HepG2 (cell line): ENCODE measurements around the gene B3GNT9. TPM values are rescaled to one million over a fixed set of nuclear protein-coding genes. Genes with fewer than 3 reads are reported as not detected.

Experiments used
- FOXO1 ChIP-seq: sonication (generic); formaldehyde crosslinking; IDR thresholded peaks from 2 replicates; pipeline ENCODE4 v1.4.0; 2020; ENCODE audit warnings: missing genetic modification reagents
- MTA1 ChIP-seq: sonication (generic); formaldehyde crosslinking; IDR thresholded peaks from 2 replicates; pipeline ENCODE4 v1.4.0; 2020; ENCODE audit warnings: missing genetic modification reagents, mild to moderate bottlenecking, borderline replicate concordance
- POGK ChIP-seq: sonication (generic); formaldehyde crosslinking; conservative IDR thresholded peaks from 2 replicates; pipeline ENCODE4 v1.8.0; 2022; ENCODE audit warnings: mild to moderate bottlenecking, moderate library complexity, missing genetic modification reagents
- POLR2G ChIP-seq: fragments of 200-400 bp; formaldehyde crosslinking; IDR thresholded peaks from 2 replicates; pipeline ENCODE4 v1.6.1; 2018; ENCODE audit warnings: mild to moderate bottlenecking, low read depth, low read length, moderate library complexity
- SALL2 ChIP-seq: sonication (generic); formaldehyde crosslinking; IDR thresholded peaks from 2 replicates; pipeline ENCODE4 v1.8.1; 2023; ENCODE audit warnings: mild to moderate bottlenecking, missing genetic modification reagents, inconsistent platforms
- SKI ChIP-seq: fragments of 450-650 bp; IDR thresholded peaks from one replicate; pipeline ENCODE4 v1.6.1; 2018; ENCODE audit warnings: mild to moderate bottlenecking; ENCODE audit not compliant: partially characterized antibody
- STAG1 ChIP-seq: sonication (generic); formaldehyde crosslinking; IDR thresholded peaks from 2 replicates; pipeline ENCODE4 v1.4.0; 2020; ENCODE audit warnings: missing genetic modification reagents
- ZFP82 ChIP-seq: sonication (generic); formaldehyde crosslinking; IDR thresholded peaks from 2 replicates; pipeline ENCODE4 v1.5.1; 2020; ENCODE audit warnings: mild to moderate bottlenecking, missing genetic modification reagents, borderline replicate concordance
- ZFX ChIP-seq: sonication (generic); formaldehyde crosslinking; IDR thresholded peaks from 2 replicates; pipeline ENCODE4 v1.4.0; 2020; ENCODE audit warnings: mild to moderate bottlenecking, low read depth, missing genetic modification reagents, moderate library complexity
- ZFY ChIP-seq: sonication (generic); formaldehyde crosslinking; IDR thresholded peaks from 2 replicates; pipeline ENCODE4 v1.4.0; 2020; ENCODE audit warnings: missing genetic modification reagents
- ZNF331 ChIP-seq: sonication (generic); formaldehyde crosslinking; IDR thresholded peaks from 2 replicates; pipeline ENCODE4 v1.4.0; 2020; ENCODE audit warnings: missing genetic modification reagents
- ZNF530 ChIP-seq: sonication (generic); formaldehyde crosslinking; IDR thresholded peaks from 2 replicates; pipeline ENCODE4 v1.5.0; 2020; ENCODE audit warnings: low read depth, mild to moderate bottlenecking, missing genetic modification reagents
- ZZZ3 ChIP-seq: sonication (generic); formaldehyde crosslinking; IDR thresholded peaks from 2 replicates; pipeline ENCODE4 v1.4.0; 2020; ENCODE audit warnings: missing genetic modification reagents, mild to moderate bottlenecking, borderline replicate concordance
- polyA plus RNA-seq, 8 experiments: library from polyadenylated mRNA; depleted of rRNA in 3 of 8; stranded (reverse) in 7 of 8; unstranded in 1 of 8; fragments of >200 nt; fragmentation: Illumina TruSeq in 4 of 8; extraction: Trizol in 4 of 8; gene quantifications; 2 replicates each; pipeline versions ENCODE4 v1.2.1 to v1.2.3, GENCODE V29; 2011 to 2016; ENCODE audit warnings: low read depth in 4 of 8, missing spikeins in 1 of 8, mixed read lengths in 1 of 8; ENCODE audit not compliant: insufficient read depth in 1 of 8
- total RNA-seq, 5 experiments: library from RNA; depleted of rRNA; stranded (reverse); fragments of >200 nt; fragmentation: Illumina TruSeq; extraction: Trizol; gene quantifications; 2 replicates each; pipeline ENCODE4 v1.2.3, GENCODE V29; 2016; ENCODE audit warnings: low read depth in 1 of 5
- TF ChIP-seq, protein P1 (sequence below): sonication (generic); formaldehyde crosslinking; IDR thresholded peaks from one replicate; pipeline ENCODE4 v1.5.1; 2020; ENCODE audit warnings: mild to moderate bottlenecking, missing genetic modification reagents; ENCODE audit errors: not compliant biosample characterization
- TF ChIP-seq, protein P2 (sequence below): sonication (generic); formaldehyde crosslinking; IDR thresholded peaks from 2 replicates; pipeline ENCODE4 v1.4.0; 2020; ENCODE audit warnings: missing genetic modification reagents
- TF ChIP-seq, protein P3 (sequence below): sonication (generic); formaldehyde crosslinking; conservative IDR thresholded peaks from 2 replicates; pipeline ENCODE4 v1.4.0; 2020; ENCODE audit warnings: missing genetic modification reagents

The B3GNT9 gene
- total and polyA plus RNA-seq, 2 of the 13 experiments (the other 11 are each of a cell fraction or from before 2014, with no cell fraction given) = 1.5 to 3.1 TPM

- no peak for TF ChIP-seq SKI
- TF ChIP-seq ZFY (CRISPR knock-in tag) = peak; percentile 80
- TF ChIP-seq, protein P1, sequence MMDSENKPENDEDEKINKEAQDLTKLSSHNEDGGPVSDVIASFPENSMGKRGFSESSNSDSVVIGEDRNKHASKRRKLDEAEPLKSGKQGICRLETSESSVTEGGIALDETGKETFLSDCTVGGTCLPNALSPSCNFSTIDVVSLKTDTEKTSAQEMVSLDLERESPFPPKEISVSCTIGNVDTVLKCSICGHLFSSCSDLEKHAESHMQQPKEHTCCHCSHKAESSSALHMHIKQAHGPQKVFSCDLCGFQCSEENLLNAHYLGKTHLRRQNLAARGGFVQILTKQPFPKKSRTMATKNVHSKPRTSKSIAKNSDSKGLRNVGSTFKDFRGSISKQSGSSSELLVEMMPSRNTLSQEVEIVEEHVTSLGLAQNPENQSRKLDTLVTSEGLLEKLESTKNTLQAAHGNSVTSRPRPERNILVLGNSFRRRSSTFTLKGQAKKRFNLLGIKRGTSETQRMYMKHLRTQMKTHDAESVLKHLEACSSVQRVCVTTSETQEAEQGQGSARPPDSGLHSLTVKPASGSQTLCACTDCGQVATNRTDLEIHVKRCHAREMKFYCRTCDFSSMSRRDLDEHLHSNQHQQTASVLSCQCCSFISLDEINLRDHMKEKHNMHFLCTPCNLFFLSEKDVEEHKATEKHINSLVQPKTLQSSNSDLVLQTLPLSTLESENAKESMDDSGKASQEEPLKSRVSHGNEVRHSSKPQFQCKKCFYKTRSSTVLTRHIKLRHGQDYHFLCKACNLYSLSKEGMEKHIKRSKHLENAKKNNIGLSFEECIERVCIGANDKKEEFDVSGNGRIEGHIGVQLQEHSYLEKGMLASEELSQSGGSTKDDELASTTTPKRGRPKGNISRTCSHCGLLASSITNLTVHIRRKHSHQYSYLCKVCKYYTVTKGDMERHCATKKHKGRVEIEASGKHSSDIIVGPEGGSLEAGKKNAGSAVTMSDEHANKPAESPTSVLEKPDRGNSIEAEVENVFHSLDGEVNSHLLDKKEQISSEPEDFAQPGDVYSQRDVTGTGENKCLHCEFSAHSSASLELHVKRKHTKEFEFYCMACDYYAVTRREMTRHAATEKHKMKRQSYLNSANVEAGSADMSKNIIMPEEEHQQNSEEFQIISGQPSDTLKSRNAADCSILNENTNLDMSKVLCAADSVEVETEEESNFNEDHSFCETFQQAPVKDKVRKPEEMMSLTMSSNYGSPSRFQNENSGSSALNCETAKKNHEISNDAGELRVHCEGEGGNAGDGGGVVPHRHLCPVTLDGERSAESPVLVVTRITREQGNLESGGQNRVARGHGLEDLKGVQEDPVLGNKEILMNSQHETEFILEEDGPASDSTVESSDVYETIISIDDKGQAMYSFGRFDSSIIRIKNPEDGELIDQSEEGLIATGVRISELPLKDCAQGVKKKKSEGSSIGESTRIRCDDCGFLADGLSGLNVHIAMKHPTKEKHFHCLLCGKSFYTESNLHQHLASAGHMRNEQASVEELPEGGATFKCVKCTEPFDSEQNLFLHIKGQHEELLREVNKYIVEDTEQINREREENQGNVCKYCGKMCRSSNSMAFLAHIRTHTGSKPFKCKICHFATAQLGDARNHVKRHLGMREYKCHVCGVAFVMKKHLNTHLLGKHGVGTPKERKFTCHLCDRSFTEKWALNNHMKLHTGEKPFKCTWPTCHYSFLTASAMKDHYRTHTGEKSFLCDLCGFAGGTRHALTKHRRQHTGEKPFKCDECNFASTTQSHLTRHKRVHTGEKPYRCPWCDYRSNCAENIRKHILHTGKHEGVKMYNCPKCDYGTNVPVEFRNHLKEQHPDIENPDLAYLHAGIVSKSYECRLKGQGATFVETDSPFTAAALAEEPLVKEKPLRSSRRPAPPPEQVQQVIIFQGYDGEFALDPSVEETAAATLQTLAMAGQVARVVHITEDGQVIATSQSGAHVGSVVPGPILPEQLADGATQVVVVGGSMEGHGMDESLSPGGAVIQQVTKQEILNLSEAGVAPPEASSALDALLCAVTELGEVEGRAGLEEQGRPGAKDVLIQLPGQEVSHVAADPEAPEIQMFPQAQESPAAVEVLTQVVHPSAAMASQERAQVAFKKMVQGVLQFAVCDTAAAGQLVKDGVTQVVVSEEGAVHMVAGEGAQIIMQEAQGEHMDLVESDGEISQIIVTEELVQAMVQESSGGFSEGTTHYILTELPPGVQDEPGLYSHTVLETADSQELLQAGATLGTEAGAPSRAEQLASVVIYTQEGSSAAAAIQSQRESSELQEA (CRISPR knock-in tag) = peak; percentile 41
- TF ChIP-seq POGK = peak; percentile 78
- TF ChIP-seq ZFP82 = no peak
- TF ChIP-seq, protein P2, sequence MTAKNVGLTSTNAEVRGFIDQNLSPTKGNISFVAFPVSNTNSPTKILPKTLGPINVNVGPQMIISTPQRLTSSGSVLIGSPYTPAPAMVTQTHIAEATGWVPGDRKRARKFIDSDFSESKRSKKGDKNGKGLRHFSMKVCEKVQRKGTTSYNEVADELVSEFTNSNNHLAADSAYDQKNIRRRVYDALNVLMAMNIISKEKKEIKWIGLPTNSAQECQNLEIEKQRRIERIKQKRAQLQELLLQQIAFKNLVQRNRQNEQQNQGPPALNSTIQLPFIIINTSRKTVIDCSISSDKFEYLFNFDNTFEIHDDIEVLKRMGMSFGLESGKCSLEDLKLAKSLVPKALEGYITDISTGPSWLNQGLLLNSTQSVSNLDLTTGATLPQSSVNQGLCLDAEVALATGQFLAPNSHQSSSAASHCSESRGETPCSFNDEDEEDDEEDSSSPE (CRISPR knock-in tag) = peak; percentile 66
- peak; percentile 79 for TF ChIP-seq ZFX
- peak; percentile 5; the same call in 1 of the 2 replicates for TF ChIP-seq FOXO1 (CRISPR knock-in tag)
- TF ChIP-seq ZNF331 (CRISPR knock-in tag) = peak; percentile 5; the same call in 1 of the 2 replicates
- TF ChIP-seq POLR2G = peak; percentile 70; the same call in 1 of the 2 replicates
- TF ChIP-seq ZNF530 (CRISPR knock-in tag) = no peak
- peak; percentile 31; the same call in 1 of the 2 replicates for TF ChIP-seq ZZZ3
- no peak; the same call in 1 of the 2 replicates for TF ChIP-seq MTA1 (CRISPR knock-in tag)
- TF ChIP-seq SALL2 (CRISPR knock-in tag) = peak; percentile 63; the same call in 1 of the 2 replicates
- TF ChIP-seq, protein P3, sequence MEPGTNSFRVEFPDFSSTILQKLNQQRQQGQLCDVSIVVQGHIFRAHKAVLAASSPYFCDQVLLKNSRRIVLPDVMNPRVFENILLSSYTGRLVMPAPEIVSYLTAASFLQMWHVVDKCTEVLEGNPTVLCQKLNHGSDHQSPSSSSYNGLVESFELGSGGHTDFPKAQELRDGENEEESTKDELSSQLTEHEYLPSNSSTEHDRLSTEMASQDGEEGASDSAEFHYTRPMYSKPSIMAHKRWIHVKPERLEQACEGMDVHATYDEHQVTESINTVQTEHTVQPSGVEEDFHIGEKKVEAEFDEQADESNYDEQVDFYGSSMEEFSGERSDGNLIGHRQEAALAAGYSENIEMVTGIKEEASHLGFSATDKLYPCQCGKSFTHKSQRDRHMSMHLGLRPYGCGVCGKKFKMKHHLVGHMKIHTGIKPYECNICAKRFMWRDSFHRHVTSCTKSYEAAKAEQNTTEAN (CRISPR knock-in tag) = 0 out of 2 replicates have a peak, but pooled peaks have one; percentile 17
- peak; percentile 3; the same call in 1 of the 2 replicates for TF ChIP-seq STAG1
These were observed at the start of gene B3GNT9 (continued) for GRCh38 chr16:67150833-67151396.
